Kidney tubule cell (primary cell): ENCODE measurements around the gene CRYBA2.

Experiments
- DNase-seq: peaks from one replicate; pipeline ENCODE4 v3.0.0-alpha.2; 2018; ENCODE audit warnings: low spot score

Gene CRYBA2

GRCh38 chr2:218993345-218994315 lies at the start of gene CRYBA2:
CRYBA2 (minus strand) TSS chr2:218993422; CDS start chr2:218993176, 246 bp downstream.
- peak; percentile 17 for DNase-seq

GRCh38 chr2:219042750-219043149 lies 49.5 kb upstream of the CRYBA2 start:
- DNase-seq, result no peak

GRCh38 chr2:219042157-219042556 lies 48.9 kb upstream of the CRYBA2 start:
- no peak for DNase-seq

GRCh38 chr2:219041252-219041651 lies 48.0 kb upstream of the CRYBA2 start, which contains the start of gene CFAP65:
CFAP65 (minus strand) TSS chr2:219041516; CDS start chr2:219039048, 2,468 bp downstream.
- DNase-seq, result peak; percentile 59

GRCh38 chr2:219038600-219038999 lies 45.4 kb upstream of the CRYBA2 start:
- DNase-seq, result no peak

- DNase-seq, result peak; percentile 7
Observed at GRCh38 chr2:219037783-219038499, 44.7 kb upstream of the CRYBA2 start.

- no peak for DNase-seq
Observed at GRCh38 chr2:219035942-219036341, 42.7 kb upstream of the CRYBA2 start.

GRCh38 chr2:219034823-219035222 lies 41.6 kb upstream of the CRYBA2 start:
- no peak for DNase-seq

GRCh38 chr2:219032051-219032745 lies 39.0 kb upstream of the CRYBA2 start:
- no peak for DNase-seq

- DNase-seq, result no peak
Observed at GRCh38 chr2:219031005-219031738, 38.0 kb upstream of the CRYBA2 start.

- DNase-seq, result no peak
Observed at GRCh38 chr2:219030177-219030940, 37.1 kb upstream of the CRYBA2 start.

- peak; percentile 74 for DNase-seq
Observed at GRCh38 chr2:219029829-219030165, 36.6 kb upstream of the CRYBA2 start.

GRCh38 chr2:219028996-219029828 lies 36.0 kb upstream of the CRYBA2 start:
- no peak for DNase-seq

GRCh38 chr2:219028141-219028540 lies 34.9 kb upstream of the CRYBA2 start:
- no peak for DNase-seq

GRCh38 chr2:219027511-219028055 lies 34.4 kb upstream of the CRYBA2 start:
- DNase-seq, result no peak

GRCh38 chr2:219026946-219027345 lies 33.7 kb upstream of the CRYBA2 start:
- no peak for DNase-seq

- DNase-seq, result no peak
Observed at GRCh38 chr2:219025637-219026585, 32.7 kb upstream of the CRYBA2 start.

GRCh38 chr2:219024059-219024458 lies 30.8 kb upstream of the CRYBA2 start:
- no peak for DNase-seq
